Measurements from ENCODE around the gene LYAR.
"Not testable (repeated sequence)": the region's sequence is repeated elsewhere in the genome, so short reads cannot be mapped to it uniquely, and the experiment has no call there.

Gene LYAR

GRCh38 chr4:4268776-4269175, 21.2 kb downstream of the LYAR start:
- no peak for DNase-seq (ENCODE audit: low spot score)

GRCh38 chr4:4267981-4268380, 22.0 kb downstream of the LYAR start:
- no peak for DNase-seq (ENCODE audit: low spot score)

GRCh38 chr4:4260185-4260751, 29.7 kb downstream of the LYAR start:
- DNase-seq (ENCODE audit: low spot score), result peak; percentile 35

- DNase-seq (ENCODE audit: low spot score), result no peak
Observed at GRCh38 chr4:4259484-4260100, 30.4 kb downstream of the LYAR start.

- DNase-seq (ENCODE audit: low spot score), result not testable (repeated sequence)
Observed at GRCh38 chr4:4257705-4258104, 32.2 kb downstream of the LYAR start.

GRCh38 chr4:4256799-4257198, 33.2 kb downstream of the LYAR start:
- no peak for DNase-seq (ENCODE audit: low spot score)

GRCh38 chr4:4254666-4255065, 35.3 kb downstream of the LYAR start:
- DNase-seq (ENCODE audit: low spot score), result no peak

- no peak for DNase-seq (ENCODE audit: low spot score)
Observed at GRCh38 chr4:4254199-4254598, 35.8 kb downstream of the LYAR start.

- DNase-seq (ENCODE audit: low spot score), result no peak
Observed at GRCh38 chr4:4249866-4250265, 40.1 kb downstream of the LYAR start.

GRCh38 chr4:4249342-4249741, 40.6 kb downstream of the LYAR start:
- DNase-seq (ENCODE audit: low spot score), result not testable (repeated sequence)

- DNase-seq (ENCODE audit: low spot score), result no peak
Observed at GRCh38 chr4:4248885-4249203, 41.1 kb downstream of the LYAR start.

GRCh38 chr4:4248029-4248884, 41.7 kb downstream of the LYAR start, which contains the start of gene TMEM128:
TMEM128 (minus strand) TSS chr4:4248223; CDS start chr4:4248202, 21 bp downstream.
- DNase-seq (ENCODE audit: low spot score), result peak; percentile 89

- no peak for DNase-seq (ENCODE audit: low spot score)
Observed at GRCh38 chr4:4247696-4248028, 42.3 kb downstream of the LYAR start.

- no peak for DNase-seq (ENCODE audit: low spot score)
Observed at GRCh38 chr4:4245172-4245571, 44.8 kb downstream of the LYAR start.

GRCh38 chr4:4239551-4239950, 50.4 kb downstream of the LYAR start:
- not testable (repeated sequence) for DNase-seq (ENCODE audit: low spot score)

GRCh38 chr4:4233610-4234009, 56.3 kb downstream of the LYAR start:
- no peak for DNase-seq (ENCODE audit: low spot score)

- DNase-seq (ENCODE audit: low spot score), result no peak
Observed at GRCh38 chr4:4228356-4228668, 61.6 kb downstream of the LYAR start.

GRCh38 chr4:4227510-4228355, 62.2 kb downstream of the LYAR start:
- no peak for DNase-seq (ENCODE audit: low spot score)

GRCh38 chr4:4226606-4227438, 63.1 kb downstream of the LYAR start, which contains the start of gene OTOP1:
OTOP1 (minus strand) TSS chr4:4226929; CDS start chr4:4226864, 65 bp downstream.
- no peak for DNase-seq (ENCODE audit: low spot score)

- DNase-seq (ENCODE audit: low spot score), result peak; percentile 23
Observed at GRCh38 chr4:4225915-4226605, 63.9 kb downstream of the LYAR start.

All from SK-N-DZ (cell line).